GM18499 (cell line): ENCODE results near the gene TEKT5.

Experiments
- ATAC-seq: cut with Tn5 transposase; IDR thresholded peaks from one replicate; pipeline ENCODE4 v1.9.1; 2021; ENCODE audit warnings: moderate number of reproducible peaks; ENCODE audit not compliant: insufficient read depth, unreplicated experiment

Gene TEKT5

DNA sequence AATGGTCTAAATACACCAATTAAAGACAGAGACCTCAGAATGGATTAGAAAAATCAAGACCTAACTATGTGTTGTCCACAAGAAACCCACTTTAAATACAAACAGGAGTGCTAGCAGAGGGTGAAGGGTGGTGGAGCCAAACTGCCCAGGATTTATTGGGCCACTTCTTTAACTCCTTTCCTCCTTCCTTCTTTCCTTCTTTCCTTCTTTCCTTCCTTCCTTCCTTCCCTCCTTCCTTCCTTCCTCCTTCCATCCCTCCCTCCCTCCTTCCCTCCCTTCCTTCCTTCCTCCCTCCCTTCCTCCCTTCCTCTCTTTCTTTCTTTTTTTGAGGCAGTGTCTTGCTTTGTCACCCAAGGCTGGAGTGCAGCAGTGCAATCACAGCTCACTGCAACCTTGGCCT, 80.0 kb downstream of the TEKT5 start:
- no peak for ATAC-seq

DNA sequence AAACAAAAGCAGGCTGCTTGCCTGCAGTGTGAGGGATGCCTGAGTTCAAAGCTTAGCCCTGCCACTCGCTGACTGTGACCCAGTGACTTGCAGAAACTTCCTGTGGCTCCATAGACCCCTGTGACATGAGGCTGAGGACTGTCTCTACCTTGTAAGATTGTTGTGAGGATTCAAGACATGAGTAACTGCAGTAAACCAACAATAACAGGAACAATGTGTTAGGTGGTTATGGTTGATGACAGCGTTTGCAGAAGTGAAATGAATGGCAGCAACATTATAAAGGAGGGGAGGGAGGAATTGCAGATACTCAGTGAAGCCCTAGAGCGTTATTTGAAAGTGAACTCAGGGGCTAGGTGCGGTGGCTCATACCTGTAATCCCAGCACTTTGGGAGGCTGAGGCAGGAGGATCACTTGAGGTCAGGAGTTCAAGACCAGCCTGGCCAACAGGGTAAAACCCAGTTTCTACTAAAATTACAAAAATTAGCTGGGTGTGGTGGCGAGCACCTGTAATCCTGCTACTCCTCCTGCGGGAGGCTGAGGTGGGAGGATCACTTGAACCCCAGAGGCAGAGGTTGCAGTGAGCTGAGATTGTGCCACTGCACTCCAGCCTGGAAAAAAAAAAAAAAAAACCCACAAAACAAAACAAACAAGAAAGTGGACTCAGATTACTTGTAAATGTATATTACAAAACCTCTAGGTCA, 80.8 kb downstream of the TEKT5 start:
- no peak for ATAC-seq

DNA sequence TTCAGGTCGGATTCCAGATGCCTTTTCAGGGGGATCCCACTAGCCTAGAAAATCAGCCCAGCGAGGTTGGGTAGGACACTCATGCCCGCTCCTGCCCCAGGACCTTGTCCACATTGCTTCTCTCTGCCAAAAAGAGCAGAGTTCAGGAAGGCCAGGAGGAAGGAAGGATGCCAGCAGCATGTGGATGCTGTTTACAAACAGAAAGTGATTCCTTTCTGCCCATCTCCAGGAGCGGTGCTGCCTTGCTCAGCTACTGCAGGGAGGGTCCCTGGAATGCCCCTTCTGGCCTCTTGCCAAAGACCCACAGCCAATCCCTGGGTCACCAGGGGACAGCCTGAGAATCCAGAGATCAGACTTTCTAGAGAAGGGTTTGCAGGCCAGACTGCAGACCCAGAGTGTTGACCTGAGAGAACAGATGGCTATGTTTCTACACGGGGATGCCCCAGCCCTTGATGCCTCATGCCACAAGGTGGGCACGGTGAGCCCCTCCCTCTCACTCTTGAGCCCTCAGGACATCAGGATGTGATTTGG, 82.0 kb downstream of the TEKT5 start:
- no peak for ATAC-seq

DNA sequence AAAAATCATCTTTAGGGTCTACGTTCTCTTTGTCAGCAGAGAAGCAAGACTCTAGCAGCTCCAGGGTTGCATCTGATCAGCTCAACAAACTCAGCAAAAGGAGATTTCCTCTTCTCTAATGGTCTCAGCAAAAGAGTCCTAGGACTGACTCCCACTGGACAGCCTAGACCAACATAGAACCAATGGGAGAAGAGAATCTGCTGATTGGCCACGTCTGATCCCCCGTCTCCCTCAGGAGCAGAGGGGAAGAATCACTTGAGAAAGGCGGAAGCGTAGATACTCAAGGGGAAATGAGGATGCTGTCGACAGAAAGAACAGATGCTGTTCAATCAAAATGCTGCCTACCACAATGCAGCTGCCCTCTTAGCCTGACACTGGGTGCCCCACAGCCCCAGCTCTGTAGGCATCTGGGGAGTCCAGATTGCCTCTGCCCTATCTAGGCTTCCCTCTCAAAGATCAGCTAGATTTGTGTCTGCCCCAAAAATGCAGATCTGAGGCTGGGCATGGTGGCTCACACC, 82.8 kb downstream of the TEKT5 start:
- ATAC-seq = no peak

DNA sequence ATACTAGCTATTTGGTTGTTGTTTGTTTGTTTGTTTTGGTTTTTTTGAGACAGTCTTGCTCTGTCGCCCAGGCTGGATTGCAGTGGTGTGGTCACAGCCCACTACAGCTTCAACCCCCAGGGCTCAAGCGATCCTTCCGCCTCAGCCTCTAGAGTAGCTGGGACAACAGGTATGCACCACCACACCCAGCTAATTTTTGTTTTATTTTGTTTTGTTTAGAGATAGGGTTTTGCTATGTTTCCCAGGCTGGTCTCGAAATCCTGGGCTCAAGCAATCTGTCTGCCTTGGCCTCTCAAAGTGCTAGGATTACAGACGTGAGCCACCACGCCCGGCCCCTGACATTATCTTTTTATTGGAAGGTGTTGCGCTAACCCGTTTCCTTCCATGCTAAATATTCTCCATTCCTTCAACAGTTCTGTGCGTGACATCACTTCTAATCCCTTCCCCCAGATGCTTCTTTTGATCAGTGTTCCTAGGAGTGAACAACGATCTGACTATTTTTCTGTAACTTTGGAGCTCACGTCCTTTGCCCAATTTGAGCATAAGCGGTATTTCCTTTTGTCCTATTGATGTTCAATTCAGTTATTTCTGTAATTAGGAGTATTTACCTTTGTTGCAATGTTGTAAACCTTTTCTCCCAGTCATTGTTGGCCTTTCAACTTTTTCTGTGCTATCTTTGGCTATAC, 84.1 kb downstream of the TEKT5 start:
- ATAC-seq = no peak

DNA sequence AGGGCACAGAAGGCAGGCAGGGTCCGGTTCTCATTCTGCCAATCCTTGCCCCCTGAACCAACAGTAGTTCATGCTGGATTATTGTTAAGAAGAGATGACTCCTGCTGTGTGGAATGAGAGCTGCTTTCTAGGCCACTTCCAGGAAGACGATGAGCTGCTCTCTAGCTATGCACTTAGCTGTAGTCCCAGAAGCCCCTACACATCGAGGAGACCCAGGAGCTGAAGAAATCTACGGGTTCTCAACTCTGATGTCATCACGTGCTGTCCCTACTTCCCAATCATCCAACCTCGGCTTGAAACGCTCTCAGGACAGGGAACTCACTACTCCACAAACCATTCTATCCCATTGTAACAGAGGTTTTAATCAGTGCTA, 85.3 kb downstream of the TEKT5 start:
- ATAC-seq = no peak

DNA sequence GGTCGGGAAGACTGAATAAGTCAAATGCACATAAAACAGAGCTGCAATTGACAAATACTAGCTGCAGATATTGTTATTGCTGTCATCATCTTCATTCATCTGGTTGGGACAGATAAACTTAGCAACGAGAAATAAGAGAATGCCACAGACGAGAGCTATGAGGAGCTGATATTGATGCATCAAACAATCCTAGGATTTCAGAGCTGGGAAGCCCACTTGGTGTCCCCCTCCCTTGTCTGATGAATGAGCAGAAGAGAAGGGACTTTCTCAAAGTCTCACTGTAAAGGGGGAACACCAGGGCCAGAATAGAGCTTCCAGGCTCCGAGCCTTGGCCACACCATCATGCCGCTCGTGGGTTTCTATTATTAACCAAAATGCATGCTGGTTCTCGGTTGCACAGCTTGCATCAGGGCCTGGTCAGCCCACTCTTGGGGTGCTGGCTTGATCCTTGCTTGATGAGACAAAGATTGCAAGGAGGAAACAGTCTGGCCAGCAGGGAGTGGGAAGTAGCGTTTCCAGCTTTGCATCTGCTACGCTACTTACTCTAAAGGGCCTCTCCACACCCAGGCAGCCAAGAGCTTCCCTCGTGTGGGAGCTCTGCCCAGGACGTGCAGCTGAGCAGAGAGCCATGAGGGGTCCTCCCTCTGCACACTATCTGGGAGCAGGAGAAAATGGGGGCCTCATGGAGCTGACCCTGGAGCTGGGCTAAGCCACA, 85.9 kb downstream of the TEKT5 start:
- no peak for ATAC-seq

DNA sequence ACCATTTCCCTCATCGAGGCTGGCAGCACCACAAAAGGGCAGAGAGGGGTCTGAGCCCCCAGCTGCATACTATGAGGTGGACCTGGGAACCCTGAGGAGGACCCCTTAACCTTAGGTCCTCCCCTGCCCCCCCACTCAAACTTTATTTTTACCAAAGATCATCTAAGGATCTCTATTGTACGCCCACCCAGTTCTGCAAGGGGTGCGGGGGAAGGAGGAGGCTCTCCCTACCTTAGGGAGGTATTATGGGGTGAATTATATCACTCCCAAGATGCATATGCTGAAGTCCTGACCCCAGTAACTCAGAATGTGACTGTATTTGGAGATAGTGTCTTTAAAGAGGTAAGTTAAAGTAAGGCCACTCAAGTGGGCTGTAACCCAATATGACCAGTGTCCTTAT, 87.6 kb downstream of the TEKT5 start:
- ATAC-seq = no peak

DNA sequence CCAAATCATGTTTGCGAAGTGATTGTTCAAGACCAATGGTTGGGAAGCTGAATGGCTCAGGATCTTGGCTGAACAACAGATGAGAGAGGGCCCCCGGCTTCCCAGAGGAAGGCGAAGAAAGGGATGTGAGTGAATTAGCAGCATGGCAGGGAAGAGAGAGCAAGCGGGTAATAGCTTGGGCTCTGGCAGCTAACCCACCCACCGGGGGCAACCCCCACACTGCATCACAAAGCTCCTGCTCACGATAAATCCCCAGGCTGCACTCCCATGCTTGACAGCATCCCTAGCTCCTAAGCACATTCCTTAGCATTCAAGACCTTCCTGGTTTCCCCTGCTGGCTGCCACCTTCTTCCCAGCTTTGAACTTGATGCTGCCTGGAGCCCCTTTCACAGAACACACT, 88.1 kb downstream of the TEKT5 start:
- ATAC-seq = no peak

- ATAC-seq = no peak
These were observed 89.1 kb downstream of the TEKT5 start for GRCh38 chr16:10605636-10606035.

DNA sequence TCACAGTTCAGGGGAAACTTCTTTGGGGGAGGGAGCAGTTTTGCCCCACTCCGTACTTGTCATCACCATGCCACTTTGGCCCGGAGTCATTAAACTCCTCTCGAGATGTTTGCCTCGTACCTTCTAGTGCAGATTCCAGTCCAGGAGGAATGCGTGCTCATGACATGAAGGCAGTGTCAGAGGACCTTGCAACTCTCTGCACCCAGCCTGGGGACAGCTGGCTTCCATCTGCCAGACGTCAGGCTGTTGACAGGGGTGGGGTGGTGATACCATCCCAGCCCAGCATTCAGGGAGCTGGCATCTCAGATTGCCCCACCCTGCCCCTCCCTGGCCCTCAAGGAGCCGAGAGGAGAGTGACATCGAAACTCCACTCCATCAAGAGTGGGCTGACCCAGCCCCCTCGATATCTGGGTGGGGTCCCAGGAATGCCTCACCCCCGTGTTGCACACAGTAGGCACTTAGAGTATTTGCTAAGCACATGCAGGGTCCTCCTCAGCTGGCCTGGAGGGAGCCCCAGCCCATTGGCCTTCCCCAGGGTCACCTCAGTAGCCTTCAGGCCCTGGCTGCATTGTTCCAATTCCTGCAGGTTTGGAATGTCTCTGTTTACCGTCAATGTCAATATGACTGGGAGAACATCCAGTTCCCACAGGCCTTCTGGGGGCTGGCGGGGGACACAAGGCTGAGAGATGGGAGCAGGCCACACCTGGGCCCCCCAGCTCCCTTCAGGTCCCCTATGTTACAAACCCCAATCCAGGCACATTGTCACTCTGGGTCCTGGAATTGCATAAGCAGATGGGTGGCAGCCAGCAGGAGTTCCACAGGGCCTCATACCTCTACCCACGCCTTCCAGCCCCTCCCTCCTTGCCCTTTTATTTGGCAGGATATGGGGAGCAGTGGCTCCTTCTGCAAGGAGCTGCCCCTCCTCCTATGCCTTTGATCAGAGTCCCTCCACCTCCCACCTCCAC, 93.0 kb downstream of the TEKT5 start:
- no peak for ATAC-seq

- ATAC-seq = no peak
These were observed 93.8 kb downstream of the TEKT5 start for GRCh38 chr16:10600782-10601443.

- no peak for ATAC-seq
These were observed 95.1 kb downstream of the TEKT5 start for GRCh38 chr16:10599626-10600025.

DNA sequence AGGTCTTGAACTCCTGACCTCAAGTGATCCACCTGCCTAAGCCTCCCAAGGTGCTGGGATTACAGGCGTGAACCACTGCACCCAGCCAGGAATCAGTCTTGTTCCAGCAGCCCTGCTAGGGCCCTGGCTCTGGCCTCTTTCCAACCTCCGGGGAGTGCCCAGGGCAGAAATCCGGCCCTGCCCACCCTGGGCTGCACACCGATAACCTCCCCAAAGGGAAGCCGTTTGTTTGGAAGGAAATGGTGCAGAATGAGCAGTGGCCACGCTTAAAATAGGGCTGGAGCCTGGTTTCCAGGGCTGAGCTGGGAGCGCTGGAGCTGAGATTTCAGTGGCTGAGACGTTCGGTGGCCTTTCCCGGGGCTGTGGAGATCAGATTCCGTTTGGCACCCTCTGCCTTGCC, 96.6 kb downstream of the TEKT5 start:
- no peak for ATAC-seq

GRCh38 chr16:10597187-10597601, 97.5 kb downstream of the TEKT5 start:
- no peak for ATAC-seq

GRCh38 chr16:10594312-10594950, 100.3 kb downstream of the TEKT5 start:
- no peak for ATAC-seq

GRCh38 chr16:10592611-10593010, 102.1 kb downstream of the TEKT5 start:
- no peak for ATAC-seq

DNA sequence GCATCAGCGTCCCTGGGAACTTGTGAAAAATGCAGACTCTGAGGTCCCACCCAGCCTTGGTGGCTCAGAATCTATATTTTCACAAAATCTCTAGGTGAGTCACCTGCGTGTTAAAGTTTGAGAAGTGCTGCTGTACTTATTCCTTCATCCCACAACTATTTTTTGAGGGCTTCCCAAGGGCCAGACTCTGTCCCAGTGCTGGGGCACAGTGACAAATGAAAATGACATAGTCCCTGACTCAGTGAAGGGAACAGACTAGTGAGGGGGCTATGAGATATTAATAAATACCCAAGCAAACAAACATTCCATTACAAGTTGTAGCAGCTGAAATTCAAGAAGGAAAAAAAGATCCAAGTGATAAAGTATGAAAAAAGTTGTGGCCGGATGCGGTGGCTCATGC, 104.4 kb downstream of the TEKT5 start:
- ATAC-seq = no peak

GRCh38 chr16:10589109-10589508, 105.6 kb downstream of the TEKT5 start:
- no peak for ATAC-seq
